HG02885 (cell line): Measurements from ENCODE around the gene MEGF6.

Source experiments
- ATAC-seq: cut with Tn5 transposase; IDR thresholded peaks from one replicate; pipeline ENCODE4 v1.9.1; 2021; ENCODE audit warnings: mild to moderate bottlenecking; ENCODE audit not compliant: unreplicated experiment, poor library complexity

The MEGF6 gene

GRCh38 chr1:3544040-3544977 lies 67.0 kb downstream of the MEGF6 start:
- no peak for ATAC-seq

- ATAC-seq, result no peak
Measured at GRCh38 chr1:3543076-3544039, 68.0 kb downstream of the MEGF6 start.

GRCh38 chr1:3542676-3543075 lies 68.6 kb downstream of the MEGF6 start:
- ATAC-seq, result no peak

- ATAC-seq, result no peak
Measured at GRCh38 chr1:3541936-3542335, 69.4 kb downstream of the MEGF6 start.

- ATAC-seq, result no peak
Measured at GRCh38 chr1:3541465-3541864, 69.8 kb downstream of the MEGF6 start.

GRCh38 chr1:3540876-3541275 lies 70.4 kb downstream of the MEGF6 start:
- no peak for ATAC-seq

- no peak for ATAC-seq
Measured at GRCh38 chr1:3539707-3540425, 71.4 kb downstream of the MEGF6 start.

- ATAC-seq, result no peak
Measured at GRCh38 chr1:3537359-3537758, 73.9 kb downstream of the MEGF6 start.

- ATAC-seq, result no peak
Measured at GRCh38 chr1:3536420-3537195, 74.7 kb downstream of the MEGF6 start.

- no peak for ATAC-seq
Measured at GRCh38 chr1:3535732-3536131, 75.6 kb downstream of the MEGF6 start.

GRCh38 chr1:3534803-3535637 lies 76.3 kb downstream of the MEGF6 start:
- ATAC-seq, result no peak

- no peak for ATAC-seq
Measured at GRCh38 chr1:3533067-3534048, 78.0 kb downstream of the MEGF6 start.

- no peak for ATAC-seq
Measured at GRCh38 chr1:3531928-3532327, 79.4 kb downstream of the MEGF6 start.

GRCh38 chr1:3530926-3531818 lies 80.1 kb downstream of the MEGF6 start:
- no peak for ATAC-seq

- no peak for ATAC-seq
Measured at GRCh38 chr1:3530086-3530925, 81.0 kb downstream of the MEGF6 start.
